Smooth muscle cell (in vitro differentiated cells): ENCODE data around the gene OR56B1. TPM values are rescaled to one million over a fixed set of nuclear protein-coding genes. Genes with fewer than 3 reads are reported as not detected.
"Not testable (repeated sequence)": the region's sequence is repeated elsewhere in the genome, so short reads cannot be mapped to it uniquely, and the experiment has no call there.

Experiments
- DNase-seq: peaks from one replicate; lab custom pipeline; 2025; ENCODE audit not compliant: unreplicated experiment; lab: John Stamatoyannopoulos, UW
- H2AFZ ChIP-seq: fragments of 200-600 bp; sonication (generic); 2 replicates; pipeline ENCODE4 v1.6.0; 2016; ENCODE audit warnings: antibody characterized with exemption, low read depth, mild to moderate bottlenecking
- H3F3A ChIP-seq: fragments of 200-600 bp; sonication (generic); 2 replicates; pipeline ENCODE4 v1.6.0; 2017; ENCODE audit warnings: antibody characterized with exemption, low read depth
- H3K27ac ChIP-seq: fragments of 200-600 bp; sonication (generic); 2 replicates; pipeline ENCODE4 v1.5.1; 2016; ENCODE audit warnings: low read depth, mild to moderate bottlenecking
- H3K27me3 ChIP-seq: fragments of 200-600 bp; sonication (generic); 2 replicates; pipeline ENCODE4 v1.6.1; 2016; ENCODE audit warnings: low read depth, mild to moderate bottlenecking
- H3K36me3 ChIP-seq: fragments of 200-600 bp; sonication (generic); 2 replicates; pipeline ENCODE4 v1.5.1; 2016; ENCODE audit warnings: low read depth
- H3K4me1 ChIP-seq: fragments of 200-600 bp; sonication (generic); 2 replicates; pipeline ENCODE4 v1.5.1; 2016; ENCODE audit warnings: low read depth
- H3K4me2 ChIP-seq: fragments of 200-600 bp; sonication (generic); 2 replicates; pipeline ENCODE4 v1.6.0; 2016; ENCODE audit warnings: mild to moderate bottlenecking
- H3K4me3 ChIP-seq: fragments of 200-600 bp; sonication (generic); 2 replicates; pipeline ENCODE4 v1.5.1; 2016; ENCODE audit warnings: mild to moderate bottlenecking
- H3K79me2 ChIP-seq: fragments of 200-600 bp; sonication (generic); 2 replicates; pipeline ENCODE4 v1.6.0; 2016; ENCODE audit warnings: low read depth, mild to moderate bottlenecking
- H3K9ac ChIP-seq: fragments of 200-600 bp; sonication (generic); 2 replicates; pipeline ENCODE4 v1.6.0; 2016; ENCODE audit warnings: low read depth
- H3K9me3 ChIP-seq: fragments of 200-600 bp; sonication (generic); replicated peaks from 2 replicates; pipeline ENCODE4 v1.5.1; 2016; ENCODE audit warnings: low read depth
- H4K20me1 ChIP-seq: fragments of 200-600 bp; sonication (generic); 2 replicates; pipeline ENCODE4 v1.6.0; 2016; ENCODE audit warnings: low read depth
- CTCF ChIP-seq: fragments of 200-600 bp; sonication (generic); IDR thresholded peaks from 2 replicates; pipeline ENCODE4 v1.5.1; 2017; ENCODE audit warnings: borderline replicate concordance, mild to moderate bottlenecking, antibody characterized with exemption; ENCODE audit not compliant: insufficient read depth, poor library complexity, severe bottlenecking
- WGBS: methylation state at CpG from one replicate; pipeline ENCODE4 v1.1.7; 2016; ENCODE audit warnings: low lambda C conversion rate; 5-methylcytosine and 5-hydroxymethylcytosine counted together
- polyA plus RNA-seq: library from polyadenylated mRNA; unstranded; fragments of >200 nt; fragmentation: Nextera tagmentation; extraction: Ambion mirVana; gene quantifications from 2 replicates; pipeline ENCODE4 v1.2.1, GENCODE V29; 2016
- total RNA-seq: library from RNA; depleted of rRNA; stranded (reverse); fragments of >200 nt; gene quantifications from 2 replicates; pipeline ENCODE4 v1.2.3, GENCODE V29; 2014

The OR56B1 gene
- total and polyA plus RNA-seq, 2 experiments from 2014 or later, result not detected

- Histone ChIP-seq H2AFZ (no peak overlapping the region), H3K4me3 (no peak overlapping the region), H4K20me1 (no peaks in the 10 kb centered on the region), H3K79me2 (no peaks in the 10 kb centered on the region), H3K4me2 (no peak overlapping the region), H3K27ac (no peak overlapping the region), H3K9me3 (no peaks in the 10 kb centered on the region), H3K36me3 (no peaks in the 10 kb centered on the region), H3K9ac (no peak overlapping the region), H3K27me3 (no peaks in the 10 kb centered on the region), H3K4me1 (no peaks in the 10 kb centered on the region), H3F3A (no peaks in the 10 kb centered on the region)
- WGBS, result 33% methylated on average over 5 of the region's 5 CpGs
- TF ChIP-seq CTCF, result no peak
- no peak for DNase-seq
These were observed 22.6 kb upstream of the OR56B1 start for GRCh38 chr11:5713695-5714094.

- not testable (repeated sequence) for H3K79me2 ChIP-seq, H3K27me3 ChIP-seq, H4K20me1 ChIP-seq, H3K9ac ChIP-seq, H3K36me3 ChIP-seq, H3K4me1 ChIP-seq, H2AFZ ChIP-seq, H3K4me3 ChIP-seq, H3K27ac ChIP-seq, H3K9me3 ChIP-seq, H3F3A ChIP-seq, H3K4me2 ChIP-seq, DNase-seq
- 92% methylated on average over 1 of the region's 1 CpG for WGBS
These were observed 19.7 kb upstream of the OR56B1 start for GRCh38 chr11:5716518-5716917.

- H3K36me3 ChIP-seq, result no peaks in the 10 kb centered on the region
- H3K4me1 ChIP-seq, result no peaks in the 10 kb centered on the region
- TF ChIP-seq CTCF, result no peak
- H3K9me3 ChIP-seq, result no peaks in the 10 kb centered on the region
- no peak overlapping the region for H3K9ac ChIP-seq
- no peaks in the 10 kb centered on the region for H3K79me2 ChIP-seq
- WGBS, result 93% methylated on average over 3 of the region's 3 CpGs
- no peaks in the 10 kb centered on the region for H3F3A ChIP-seq
- H4K20me1 ChIP-seq, result no peaks in the 10 kb centered on the region
- no peak overlapping the region for H2AFZ ChIP-seq
- H3K27me3 ChIP-seq, result no peaks in the 10 kb centered on the region
- no peak overlapping the region for H3K4me3 ChIP-seq
- H3K27ac ChIP-seq, result no peak overlapping the region
- no peak for DNase-seq
- no peak overlapping the region for H3K4me2 ChIP-seq
These were observed 16.3 kb upstream of the OR56B1 start for GRCh38 chr11:5719703-5720495.

- no peaks in the 10 kb centered on the region for H3K9me3 ChIP-seq
- no peak for DNase-seq
- no peak for TF ChIP-seq CTCF
These were observed 13.6 kb upstream of the OR56B1 start for GRCh38 chr11:5722622-5723021.

More at GRCh38 chr11:5722622-5723021, 13.6 kb upstream of the OR56B1 start:
- no peak overlapping the region for H3K4me2 ChIP-seq
- H3K4me3 ChIP-seq, result no peak overlapping the region
- H3K9ac ChIP-seq, result no peak overlapping the region
- 68% methylated on average over 2 of the region's 2 CpGs for WGBS
- H4K20me1 ChIP-seq, result no peaks in the 10 kb centered on the region
- no peaks in the 10 kb centered on the region for H3F3A ChIP-seq
- H2AFZ ChIP-seq, result no peak overlapping the region
- no peak overlapping the region for H3K27ac ChIP-seq
- H3K27me3 ChIP-seq, result no peaks in the 10 kb centered on the region
- no peaks in the 10 kb centered on the region for H3K79me2 ChIP-seq
- no peaks in the 10 kb centered on the region for H3K4me1 ChIP-seq
- no peaks in the 10 kb centered on the region for H3K36me3 ChIP-seq
